Measurements from ENCODE around the gene HORMAD2.

GRCh38 chr22:30117256-30117655 is 37.0 kb downstream of the HORMAD2 start:
- TF ChIP-seq, protein P1, sequence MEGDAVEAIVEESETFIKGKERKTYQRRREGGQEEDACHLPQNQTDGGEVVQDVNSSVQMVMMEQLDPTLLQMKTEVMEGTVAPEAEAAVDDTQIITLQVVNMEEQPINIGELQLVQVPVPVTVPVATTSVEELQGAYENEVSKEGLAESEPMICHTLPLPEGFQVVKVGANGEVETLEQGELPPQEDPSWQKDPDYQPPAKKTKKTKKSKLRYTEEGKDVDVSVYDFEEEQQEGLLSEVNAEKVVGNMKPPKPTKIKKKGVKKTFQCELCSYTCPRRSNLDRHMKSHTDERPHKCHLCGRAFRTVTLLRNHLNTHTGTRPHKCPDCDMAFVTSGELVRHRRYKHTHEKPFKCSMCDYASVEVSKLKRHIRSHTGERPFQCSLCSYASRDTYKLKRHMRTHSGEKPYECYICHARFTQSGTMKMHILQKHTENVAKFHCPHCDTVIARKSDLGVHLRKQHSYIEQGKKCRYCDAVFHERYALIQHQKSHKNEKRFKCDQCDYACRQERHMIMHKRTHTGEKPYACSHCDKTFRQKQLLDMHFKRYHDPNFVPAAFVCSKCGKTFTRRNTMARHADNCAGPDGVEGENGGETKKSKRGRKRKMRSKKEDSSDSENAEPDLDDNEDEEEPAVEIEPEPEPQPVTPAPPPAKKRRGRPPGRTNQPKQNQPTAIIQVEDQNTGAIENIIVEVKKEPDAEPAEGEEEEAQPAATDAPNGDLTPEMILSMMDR (IDR thresholded peaks at IDR 0.05): no peak
- no peak for TF ChIP-seq POLR2A (IDR thresholded peaks at IDR 0.05)

Measured in thyroid gland (tissue), 4 donors.